Stromal cell of bone marrow (primary cell): ENCODE results near the gene DHX8.

Experiments used
- DNase-seq: peaks from one replicate; pipeline ENCODE4 v3.0.0-alpha.2; 2012; ENCODE audit warnings: low read depth

Gene DHX8

DNA sequence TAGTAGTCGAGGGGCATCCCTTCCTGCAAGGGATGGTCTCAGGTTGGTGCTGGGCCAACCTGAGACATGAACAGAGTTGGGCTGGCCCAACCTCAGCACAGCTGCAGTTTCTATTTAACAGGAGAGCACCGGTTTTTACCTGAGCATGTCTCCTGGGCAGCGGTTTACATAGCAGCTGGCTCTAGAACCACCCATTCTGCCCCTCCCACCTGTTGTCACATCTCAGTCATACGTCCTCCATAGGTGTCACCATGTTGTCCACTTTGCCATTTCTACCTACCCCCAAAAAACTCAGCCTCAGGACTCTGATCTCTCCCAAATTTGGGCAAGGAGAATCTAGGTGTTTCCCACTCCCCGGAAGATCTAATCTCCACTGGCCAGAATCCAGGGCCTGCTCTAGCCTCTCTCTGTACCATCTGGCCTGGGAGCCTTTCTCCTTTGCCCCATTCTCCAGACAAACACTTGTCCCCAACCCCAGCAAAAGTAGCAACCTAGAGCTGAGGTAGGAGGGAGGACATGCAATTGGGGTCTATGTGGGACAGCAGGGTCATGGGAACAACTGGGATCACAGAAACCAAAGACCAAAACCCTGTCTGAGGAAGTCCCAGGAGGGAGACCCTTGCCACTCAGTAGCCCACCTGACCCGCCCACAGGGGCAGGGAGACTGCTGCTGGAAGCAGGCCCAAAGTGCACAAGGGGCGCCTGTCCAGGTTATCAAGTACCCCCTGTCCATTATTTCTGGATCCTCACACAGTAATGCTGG is 43.3 kb downstream of the DHX8 start:
- DNase-seq: no peak

DNA sequence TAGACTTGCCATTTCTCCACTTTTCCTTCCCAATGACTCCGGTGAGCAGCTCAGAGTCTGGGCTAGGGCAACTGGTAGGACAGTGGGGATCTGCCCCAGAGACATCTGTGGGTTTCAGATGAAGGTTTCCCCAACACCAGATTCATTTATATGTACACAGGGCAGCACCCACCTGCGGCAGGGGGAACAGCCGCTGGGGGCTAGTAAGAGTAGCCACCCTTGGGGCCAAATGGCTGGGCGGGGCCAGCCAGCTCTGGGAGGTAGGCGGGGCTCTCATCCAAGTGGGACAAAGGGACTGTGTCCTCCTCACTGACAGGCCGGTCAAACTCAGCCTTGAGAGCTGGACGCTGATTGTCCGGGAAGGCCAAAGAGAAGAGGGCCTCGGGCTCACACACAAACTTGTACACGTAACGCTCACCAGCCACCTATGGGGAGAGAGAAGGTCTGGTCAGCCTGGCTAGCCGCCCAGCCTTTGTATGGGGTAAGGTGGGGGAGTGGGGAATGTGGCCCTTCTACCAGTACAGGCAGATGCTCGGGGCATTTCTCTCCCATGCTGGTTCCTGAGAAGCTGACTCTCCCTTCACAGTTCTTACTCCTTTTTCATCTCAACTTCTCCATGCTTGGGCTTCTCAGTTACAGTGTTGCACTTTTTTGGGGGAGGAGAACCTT is 44.7 kb downstream of the DHX8 start:
- DNase-seq: no peak

DNA sequence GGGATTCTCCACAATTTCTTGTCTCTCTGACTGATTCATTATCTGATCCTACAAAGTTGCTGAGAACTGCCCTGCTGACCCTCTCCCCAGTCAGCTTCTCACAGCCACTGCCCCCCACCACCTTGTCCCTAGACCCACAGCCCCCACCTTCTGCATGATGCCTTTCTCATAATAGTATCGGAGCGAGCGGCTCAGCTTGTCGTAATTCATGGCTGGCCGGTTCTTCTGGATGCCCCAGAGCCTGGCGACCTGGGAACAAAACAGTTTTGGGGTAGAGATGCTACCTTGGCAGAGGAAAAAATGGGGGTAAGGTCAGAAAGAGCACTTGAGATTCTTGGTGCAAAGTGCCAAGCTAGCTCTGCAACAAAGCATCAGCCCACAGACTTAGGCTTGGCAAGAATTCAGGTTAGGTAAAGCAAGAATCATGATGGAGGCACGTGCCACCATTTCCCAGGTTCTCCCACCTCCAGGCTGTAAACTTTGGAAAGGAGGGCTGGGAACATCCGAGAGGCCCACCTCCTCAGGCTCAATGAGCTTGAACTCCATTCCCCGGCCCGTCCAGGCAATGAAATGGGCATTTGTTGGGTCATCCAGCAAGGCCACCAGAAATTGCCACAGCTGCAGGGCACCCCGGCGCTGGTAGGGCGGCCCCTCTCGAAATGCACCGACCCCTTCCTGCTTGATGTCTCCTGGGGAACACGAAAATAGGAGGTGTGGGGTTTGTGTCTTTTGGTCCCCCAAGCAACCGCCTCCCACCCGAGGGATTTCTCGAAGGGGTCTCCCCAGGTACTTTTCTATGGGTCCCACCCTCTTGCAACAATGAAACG is 45.4 kb downstream of the DHX8 start:
- no peak for DNase-seq

DNA sequence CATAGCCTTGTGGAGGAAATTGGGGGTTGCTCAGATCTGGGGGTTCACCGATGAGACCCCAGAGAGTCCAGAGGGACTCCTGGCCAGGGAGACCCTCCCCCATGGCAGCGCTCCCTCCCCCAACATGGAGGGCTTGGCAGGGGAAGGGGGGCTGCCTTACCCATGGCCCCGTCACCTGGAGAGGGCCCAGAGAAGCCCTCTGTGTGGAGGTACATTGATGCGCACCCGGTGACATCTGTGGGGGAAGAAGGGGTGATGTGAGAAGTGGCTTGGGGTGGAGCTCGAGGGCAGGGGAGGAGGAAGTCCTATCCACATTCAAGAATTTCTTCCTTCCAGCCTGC is 46.1 kb downstream of the DHX8 start:
- DNase-seq: no peak

DNA sequence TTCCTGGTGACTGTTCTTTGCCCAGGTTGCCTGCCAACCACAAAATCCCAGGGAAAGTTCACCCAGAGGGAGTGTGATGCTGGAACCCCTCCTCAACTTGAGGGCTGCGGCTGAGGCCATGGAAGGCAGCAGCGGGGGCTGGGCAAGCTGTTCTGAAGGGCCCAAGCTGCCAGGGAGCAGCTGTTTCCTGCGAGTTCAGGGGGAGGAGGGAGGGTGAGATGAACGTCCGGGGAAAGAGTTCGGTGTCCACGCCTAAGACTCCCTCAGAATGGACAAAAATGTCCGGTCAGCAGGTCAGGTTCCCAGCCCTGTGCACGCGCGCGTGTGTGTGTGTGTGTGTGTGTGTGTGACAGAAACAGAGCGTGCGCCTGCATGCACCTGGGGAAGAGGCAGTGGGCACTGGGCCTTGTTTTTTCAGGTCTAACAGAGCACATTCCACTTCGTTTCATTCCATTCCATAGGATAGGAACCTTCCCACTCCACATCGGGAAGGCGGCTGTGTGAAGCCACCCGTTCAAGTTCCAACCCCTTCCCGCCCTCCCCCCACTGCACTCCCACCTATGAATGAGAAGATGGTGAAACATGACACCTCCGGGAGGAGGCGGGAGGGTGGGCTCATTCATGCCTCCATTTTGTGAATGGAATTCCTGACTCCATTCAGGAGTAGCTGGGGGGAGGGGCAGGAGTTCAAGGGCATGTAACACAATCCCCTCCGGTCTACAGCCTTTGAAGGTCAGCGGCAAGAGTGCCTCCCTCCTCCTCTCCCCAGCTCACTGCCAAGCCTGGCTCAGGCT is 46.7 kb downstream of the DHX8 start:
- DNase-seq: peak; percentile 40

DNA sequence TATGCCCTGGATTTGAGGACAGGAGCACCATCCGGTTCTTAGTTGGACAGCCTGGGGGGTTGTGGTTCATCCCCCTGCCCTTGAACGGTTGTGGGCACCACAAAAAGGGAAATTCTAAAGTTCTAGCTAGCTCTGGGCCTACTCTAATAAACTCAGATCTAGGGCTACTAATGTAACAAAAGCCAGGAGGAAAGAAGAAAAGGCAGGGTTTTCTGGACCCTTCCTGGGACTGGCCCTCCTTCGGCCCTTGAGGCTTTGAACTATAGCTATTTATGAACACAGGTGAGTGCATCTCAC is 47.3 kb downstream of the DHX8 start:
- no peak for DNase-seq

DNA sequence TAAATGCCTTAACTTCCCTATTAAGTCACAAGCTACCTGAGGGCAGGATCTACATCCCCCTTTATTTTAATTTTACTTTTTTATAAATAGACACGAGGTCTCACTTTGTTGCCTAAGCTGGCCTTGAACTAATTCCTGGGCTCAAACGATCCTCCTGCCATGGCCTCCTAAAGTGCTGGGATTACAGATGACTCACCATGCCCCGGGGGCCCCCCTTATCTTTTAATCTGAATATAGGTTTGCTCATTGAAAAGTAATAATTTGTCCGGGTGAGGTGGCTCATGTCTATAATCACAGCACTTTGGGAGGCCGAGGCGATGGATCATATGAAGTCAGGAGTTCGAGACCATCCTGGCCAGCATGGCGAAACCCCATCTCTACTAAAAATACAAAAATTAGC is 48.2 kb downstream of the DHX8 start:
- DNase-seq: no peak

DNA sequence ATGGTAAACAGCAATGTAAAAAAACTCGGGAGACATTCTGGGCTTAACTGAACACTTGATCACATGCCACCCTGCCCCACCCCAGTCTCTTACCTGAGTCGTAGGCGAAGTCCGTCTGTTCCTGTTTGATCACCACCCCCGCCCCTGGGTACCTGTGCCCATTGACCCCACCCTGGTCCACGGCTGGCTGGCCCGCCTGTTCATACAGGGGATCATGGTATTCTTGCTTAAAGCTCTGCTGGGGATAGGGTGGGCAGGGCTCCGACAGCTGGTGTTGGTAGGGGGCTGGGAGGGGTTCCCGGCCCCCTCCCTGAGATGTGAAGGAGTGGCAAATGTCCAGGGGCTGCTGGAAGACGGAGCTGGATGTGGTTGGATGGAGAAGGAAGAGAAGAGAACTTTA is 48.8 kb downstream of the DHX8 start:
- no peak for DNase-seq

DNA sequence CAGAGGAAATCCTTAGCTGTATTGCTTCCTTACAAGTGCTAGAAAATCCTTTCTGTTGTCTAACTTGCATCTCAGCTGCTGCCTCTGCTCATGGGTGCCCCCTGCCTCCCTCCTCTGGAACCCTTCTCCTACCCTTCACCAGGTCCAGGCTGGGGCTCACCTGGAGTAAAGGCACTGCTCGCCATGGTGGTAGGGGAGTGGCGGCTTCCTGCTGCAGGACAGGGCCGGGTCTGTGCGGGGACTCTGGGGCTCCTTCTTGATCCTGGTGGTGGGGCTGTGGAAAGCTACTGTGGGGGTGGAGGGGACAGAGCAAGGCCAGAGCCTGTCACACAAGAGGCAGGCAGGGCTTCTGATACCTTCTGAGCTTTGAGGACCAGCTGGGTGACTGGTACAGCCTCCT is 49.9 kb downstream of the DHX8 start:
- DNase-seq: no peak

DNA sequence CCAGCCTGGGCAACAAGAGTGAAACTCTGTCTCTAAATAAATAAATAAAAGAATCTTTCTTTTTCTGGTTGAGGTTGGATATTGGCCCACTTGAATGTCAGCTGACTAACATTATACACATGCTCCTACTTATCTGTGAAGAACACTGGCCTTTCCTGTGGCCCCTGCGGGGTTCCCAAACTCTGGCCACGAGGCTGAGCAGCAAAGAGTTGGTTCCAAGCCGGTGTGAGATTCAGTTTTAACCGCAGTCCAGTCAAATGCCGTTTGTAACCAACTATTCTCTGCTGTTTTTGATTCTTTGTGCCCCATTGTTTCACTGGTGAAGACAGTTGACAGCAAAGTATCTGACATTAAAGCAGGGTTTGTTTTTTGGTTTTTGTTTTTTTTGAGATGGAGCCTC is 51.1 kb downstream of the DHX8 start:
- DNase-seq: no peak

DNA sequence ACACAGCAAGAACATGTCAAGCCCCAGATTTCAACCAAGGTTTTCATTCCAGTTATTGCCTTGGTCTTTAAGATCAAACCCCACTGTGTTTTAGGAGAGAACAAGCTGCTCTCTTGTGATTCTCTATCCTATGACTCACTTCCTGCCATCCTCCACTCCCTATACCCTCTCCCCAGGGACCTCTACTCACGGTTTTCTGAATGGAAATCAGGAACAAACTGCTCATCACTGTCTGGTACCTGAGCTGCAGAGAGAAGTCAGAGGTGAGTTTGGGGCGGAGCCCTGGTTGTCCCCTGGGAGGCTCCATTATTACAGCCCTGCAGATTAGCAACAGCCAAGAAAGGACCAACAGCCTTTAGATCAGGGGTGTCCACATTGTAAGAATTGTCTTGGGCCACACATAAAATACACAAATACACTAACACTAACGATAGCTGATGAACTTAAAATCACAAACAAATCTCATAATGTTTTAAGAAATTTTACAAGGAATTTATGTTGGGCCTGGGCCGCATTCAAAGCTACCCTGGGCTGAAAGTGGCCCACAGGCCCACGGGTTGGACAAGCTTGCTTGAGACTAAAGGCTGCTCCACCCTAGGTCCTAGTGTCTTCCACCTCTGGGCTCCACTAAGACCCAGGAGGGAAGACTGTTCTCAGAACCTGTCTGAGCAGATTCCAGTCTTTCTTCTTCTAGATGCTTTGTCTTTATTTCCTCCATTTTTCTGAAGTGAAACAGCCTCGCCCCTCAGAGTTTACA is 52.6 kb downstream of the DHX8 start:
- DNase-seq: peak; percentile 64

DNA sequence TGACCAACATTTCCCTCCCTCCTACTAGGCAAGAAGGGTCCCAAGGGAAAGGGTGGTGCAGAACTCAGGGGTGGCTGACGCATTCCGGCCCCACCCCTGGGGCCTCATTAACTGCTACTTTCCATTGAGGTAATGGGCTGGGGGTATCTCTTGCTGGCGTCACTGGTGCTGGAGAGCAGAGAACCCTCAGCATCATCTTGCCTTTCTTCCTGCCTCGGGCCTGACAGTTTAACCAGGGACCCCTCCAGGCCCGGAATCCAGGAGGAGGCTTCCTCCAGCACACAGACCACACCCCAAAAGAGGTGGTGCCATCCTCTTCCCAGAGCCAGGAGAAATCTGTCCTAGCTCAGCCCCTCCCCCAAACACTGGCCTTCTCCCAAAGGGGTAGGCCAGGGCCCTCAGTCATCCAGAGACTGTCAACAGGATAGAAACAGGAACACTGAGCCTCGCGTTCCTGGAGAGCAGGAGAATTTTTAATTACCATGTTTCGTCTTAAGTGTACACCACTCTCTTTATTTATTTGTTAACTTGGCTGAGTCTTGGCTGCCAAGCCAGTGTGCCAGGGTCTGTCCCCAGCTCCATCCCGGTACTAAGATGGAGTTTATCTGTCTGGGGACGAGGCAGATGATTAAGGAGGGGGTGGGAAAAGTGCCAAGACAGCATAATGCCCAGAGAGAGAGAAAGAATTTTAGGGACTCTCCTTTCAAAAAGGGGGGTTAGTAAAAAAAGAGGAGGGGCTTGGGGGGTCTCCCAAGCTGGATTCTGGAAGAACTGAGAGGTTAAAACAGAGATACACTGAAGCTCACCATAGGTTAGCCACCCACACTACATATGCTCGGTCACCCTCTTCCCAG is 57.3 kb downstream of the DHX8 start:
- DNase-seq: no peak

DNA sequence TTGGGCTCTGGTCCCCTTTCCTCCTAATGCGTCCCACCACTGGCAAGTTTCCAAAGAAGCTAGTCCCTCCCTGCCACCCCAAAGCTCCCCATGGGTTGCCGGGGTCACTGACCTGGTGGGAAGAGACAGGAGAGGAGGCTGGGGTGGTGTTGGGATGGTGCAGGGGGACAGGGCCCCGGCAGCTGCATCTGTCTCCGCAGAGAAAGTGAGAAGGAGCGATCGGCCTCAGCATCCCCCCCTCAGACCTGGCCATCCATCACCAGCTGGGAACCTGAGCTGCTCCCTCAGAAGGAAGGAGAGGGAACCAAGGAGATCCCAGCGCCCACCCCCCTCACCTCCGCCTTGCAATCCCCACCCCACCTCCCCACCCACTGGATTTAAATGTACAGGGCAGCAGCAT is 59.1 kb downstream of the DHX8 start:
- no peak for DNase-seq

DNA sequence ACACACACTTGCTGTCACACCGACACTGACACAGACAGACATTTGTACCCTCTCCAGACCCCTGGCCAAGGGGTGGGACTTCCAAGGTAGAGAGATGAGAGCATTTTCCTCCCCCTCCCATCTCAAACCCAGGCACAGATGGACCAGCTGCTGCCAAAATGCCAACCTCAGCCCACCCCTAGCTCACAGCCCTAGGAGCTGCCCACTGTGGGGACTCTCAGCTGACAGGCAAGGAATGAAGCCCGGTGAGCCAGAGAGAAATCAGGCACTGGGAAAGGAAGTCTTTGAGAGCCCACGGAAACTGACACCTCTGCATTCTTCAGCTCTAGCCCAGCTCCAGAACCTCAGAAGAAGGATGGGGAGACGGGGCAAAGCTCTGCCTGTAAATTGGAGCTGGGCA is 59.5 kb downstream of the DHX8 start:
- no peak for DNase-seq

DNA sequence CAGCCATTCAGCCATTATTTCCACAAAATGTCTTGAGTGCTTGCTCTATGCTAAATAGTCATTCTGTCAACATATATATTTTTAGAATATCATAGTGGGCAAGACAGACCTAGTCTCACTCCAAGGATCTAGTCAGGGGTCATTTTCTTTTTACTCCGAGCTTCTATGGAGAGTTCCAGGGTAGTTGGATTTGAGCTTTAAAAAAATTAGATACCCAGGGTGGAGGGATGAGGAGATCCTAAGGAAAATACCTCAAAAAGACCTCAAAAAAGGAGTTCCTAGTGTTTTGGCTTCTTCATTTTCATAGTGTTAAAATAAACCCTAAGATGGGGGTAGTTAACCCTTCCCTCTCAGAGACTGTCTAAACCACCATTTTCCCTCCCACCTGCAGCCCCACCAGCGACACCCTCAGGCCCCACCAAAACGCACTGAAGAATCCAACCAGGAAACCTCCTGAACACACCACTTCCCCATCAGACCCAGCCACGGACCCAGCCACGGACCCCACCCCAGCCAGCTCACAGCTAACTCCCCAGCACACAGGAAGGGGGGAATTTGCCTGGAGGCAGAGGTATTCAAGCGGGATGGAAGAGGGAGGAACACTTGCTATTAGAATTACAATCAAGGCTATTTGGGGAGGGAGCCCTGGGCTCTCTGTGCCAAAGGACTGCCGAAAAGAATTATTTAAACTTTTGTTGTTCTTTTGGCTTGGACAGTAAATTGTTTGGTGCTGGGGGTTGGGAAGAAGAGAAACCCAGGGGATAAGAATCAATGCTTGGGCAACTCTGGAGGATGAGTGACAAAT is 60.2 kb downstream of the DHX8 start:
- DNase-seq: no peak

DNA sequence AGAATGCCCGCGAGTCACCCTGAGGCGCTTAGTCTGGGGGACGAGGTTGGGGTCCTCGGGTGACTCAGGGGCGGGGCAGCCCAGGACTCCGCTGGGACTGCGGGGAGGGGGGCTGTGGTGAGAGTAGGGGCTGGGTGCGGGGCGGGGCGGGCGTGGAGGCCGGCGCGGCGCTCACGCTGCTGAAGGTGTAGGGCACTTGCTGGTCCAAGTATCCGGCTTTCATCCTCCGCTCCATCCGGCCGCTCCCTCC is 61.5 kb downstream of the DHX8 start:
- DNase-seq: no peak

DNA sequence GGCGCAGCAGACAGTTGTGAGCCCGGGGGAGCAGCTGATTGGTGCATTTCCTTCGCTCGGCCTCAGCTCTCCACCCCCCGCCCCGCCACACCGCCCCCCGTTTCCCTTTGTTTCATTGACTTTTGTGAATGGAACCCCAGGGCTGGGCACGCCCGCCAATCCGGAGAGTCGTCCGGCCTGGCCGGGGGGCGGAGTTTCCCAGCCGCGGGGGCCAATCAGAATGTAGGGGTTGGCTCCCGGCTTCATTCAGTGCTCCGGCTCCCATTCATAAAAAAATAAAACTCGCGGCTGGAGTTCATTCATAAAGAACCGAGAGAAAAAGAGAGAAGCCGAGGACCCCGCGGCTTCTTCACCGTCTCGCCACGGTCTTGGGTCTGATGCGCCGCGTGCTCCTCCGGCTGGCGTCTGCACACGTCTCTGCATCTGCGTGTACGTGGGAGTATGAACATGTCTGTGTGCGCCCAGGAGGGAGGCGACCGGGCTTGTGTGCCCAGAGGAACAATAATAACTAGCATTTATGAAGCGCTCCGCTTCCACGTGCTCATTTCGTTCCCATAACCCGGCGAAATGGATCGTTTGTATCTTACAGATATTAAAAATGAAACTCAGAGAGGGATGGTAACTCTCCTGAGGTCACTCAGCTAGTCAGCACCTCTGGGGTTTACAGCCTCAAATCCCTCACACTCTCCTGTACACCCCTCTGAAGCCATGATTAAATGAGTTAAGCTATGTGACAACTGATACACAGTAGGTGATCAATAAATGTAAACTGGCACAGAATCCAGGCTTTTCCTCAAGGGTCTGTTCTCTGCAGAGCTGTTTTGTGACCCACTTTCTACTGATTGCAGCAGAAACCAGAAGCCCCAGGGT is 62.8 kb downstream of the DHX8 start, which contains the start of gene ETV4:
Gene ETV4, minus strand, starts transcription at position 22 of the 870 bp plus-strand sequence. CDS start 723 bp downstream, outside the sequence.
- peak; percentile 86 for DNase-seq

DNA sequence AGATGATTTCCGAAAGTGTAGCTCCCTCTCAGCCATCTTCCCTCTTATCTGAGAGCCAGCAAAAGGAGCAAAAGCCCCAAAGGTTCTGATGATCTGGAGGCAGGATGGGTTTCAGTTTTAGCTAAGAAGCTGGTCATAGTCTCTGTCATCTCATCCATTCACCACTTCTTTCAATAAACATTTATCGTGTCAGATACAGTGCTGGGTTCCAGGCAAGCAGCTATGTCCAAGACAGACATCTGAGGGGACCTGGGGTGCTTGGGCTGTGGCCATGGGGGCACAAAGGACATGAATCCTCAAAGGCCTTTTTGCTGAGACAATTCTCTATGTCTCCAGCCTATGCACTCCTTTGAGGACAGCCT is 63.4 kb downstream of the DHX8 start:
- DNase-seq: no peak

DNA sequence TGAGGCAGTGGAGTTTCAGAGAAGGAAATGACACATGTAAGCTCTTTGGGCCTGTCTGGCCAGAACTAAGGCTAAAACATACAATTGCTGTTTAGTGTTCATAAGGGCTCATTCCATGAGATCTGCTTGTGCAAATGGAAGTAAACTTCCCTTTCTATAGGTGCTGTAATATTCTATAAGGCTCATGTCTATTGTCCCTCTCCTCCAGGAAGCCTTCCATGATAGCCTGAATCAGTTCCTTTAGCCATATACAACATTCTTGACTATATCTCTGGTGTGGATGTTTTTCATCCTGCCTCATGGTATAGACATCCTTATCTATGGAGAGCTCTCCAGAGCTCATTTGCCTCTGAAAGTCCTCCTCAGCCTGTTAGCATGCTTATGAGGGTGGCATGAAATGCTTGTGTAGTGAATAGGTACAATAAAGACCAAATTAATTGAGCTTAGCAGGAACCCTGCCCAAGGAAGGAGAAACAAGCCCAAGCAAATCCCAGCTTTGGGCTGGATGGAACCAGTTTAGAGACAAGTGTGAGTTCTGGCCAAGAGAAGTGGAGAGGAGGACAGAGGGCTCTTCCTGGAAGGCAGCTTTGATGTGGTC is 64.0 kb downstream of the DHX8 start:
- DNase-seq: no peak
